Frontal cortex (tissue), 4 donors: ENCODE results near the gene CCDC141. TPM values are rescaled to one million over a fixed set of nuclear protein-coding genes. Genes with fewer than 3 reads are reported as not detected.

Experiments
- DNase-seq, 2 donors: peaks; one replicate each; pipeline ENCODE4 v3.0.0; 2012; ENCODE audit warnings: low spot score in 2 of 2
- FAIRE-seq: peaks from 2 replicates; lab custom pipeline; 2012; peaks lifted over from hg19 to GRCh38; lab: Jason Lieb, UNC
- total RNA-seq: library from RNA; depleted of rRNA; stranded (reverse); fragments of >200 nt; gene quantifications from one replicate; pipeline ENCODE4 v1.2.3, GENCODE V29; 2014
- donor health status: control.
- donor health status: control.
- donor health status: control.

The CCDC141 gene
- total RNA-seq, 1 donor from 2014 or later: 1.2 TPM

DNA sequence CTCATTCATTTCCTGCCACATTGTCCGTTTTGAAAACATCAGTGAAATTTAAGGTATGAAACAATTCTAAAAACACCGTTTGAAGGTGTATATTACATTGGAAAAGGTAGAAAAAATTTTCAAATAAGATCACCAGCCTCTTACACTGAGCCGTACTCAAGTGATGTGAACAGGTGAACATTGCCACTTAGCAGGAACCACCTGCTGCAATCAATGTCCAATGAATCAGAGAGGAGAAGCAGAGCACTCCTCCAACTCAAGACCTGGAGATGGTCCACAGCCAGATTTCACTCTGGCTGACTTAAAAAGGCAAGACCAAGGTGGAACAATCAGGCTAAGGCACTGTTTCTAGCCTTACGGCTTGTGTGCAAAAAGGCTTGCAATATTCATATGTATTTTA, 132.4 kb downstream of the CCDC141 start:
- FAIRE-seq: no peak
- no peak for DNase-seq

- no peak for FAIRE-seq
- no peak for DNase-seq
Measured at GRCh38 chr2:178915423-178916173, 134.3 kb downstream of the CCDC141 start.

DNA sequence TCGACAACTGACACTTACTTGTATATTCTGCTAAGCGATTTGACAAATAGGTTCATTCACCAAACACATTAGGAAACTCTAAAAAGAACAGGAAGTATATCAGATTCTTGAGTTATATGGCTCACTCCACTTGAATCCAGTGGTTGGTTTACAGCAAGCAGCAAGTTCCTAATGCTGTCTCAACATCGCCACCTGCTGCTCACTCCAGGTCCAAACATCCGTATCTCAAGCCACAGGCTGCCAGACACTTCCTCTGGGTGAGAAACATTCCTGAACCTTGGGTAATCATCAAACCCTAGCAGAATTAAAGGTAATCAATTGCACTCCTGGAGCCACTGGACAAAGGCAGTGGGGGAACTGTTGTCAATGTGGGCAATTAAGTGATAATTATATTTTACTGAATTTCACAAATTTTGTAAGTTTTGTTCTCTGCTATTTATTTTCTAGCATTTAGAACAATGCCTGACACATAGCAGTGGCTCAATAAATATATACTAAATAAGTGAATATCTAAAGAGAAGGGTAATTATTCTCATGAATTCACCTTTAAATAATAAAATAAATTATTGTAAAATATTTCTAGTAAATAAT, 135.6 kb downstream of the CCDC141 start:
- peak; percentile 19 for FAIRE-seq
- DNase-seq: peak; percentile 14 to 35

- FAIRE-seq: no peak
Measured at GRCh38 chr2:178913049-178913441, 136.9 kb downstream of the CCDC141 start.

GRCh38 chr2:178912416-178913048, 137.4 kb downstream of the CCDC141 start:
- no peak for FAIRE-seq
- DNase-seq: no peak

More at GRCh38 chr2:178913049-178913441, 136.9 kb downstream of the CCDC141 start:
- DNase-seq: no peak

DNA sequence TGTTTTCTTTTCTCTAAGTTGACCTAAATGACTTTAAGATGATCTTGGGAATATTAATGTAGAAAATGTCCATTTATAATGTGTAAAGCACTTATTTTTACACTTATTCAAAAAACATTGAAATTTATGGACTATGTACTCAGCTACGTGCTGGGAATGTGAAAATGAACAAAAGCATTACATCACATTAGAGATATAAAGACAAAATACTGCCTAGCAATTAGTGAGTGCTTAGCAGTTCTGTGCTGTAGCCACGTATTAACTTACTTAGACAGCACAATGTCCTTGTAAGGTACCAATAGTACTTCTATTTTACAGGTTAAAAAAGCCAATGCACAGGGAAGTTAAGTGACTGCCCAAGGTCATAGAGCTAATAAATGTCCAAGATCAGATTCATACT, 138.9 kb downstream of the CCDC141 start:
- DNase-seq (no peak), FAIRE-seq (no peak)

DNA sequence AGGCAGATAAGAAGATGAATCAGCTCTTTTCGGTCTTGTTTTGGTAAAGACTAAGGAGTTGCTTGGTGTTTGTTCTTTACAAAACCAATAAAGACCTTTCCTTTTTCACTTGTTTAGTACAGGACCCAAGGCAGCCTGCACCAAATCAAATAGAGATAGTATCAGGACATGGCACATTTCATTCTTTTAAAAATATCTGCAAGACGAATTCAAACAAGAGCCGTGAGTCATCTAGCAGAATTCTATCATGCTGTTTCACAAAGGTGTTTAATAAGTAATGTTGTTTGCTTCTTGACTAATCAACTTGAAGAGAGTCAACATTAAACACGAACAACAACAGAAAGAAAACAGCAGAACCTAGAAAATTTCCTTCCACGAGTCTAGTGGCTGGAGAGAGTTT, 139.9 kb downstream of the CCDC141 start:
- DNase-seq (no peak), FAIRE-seq (no peak)

DNA sequence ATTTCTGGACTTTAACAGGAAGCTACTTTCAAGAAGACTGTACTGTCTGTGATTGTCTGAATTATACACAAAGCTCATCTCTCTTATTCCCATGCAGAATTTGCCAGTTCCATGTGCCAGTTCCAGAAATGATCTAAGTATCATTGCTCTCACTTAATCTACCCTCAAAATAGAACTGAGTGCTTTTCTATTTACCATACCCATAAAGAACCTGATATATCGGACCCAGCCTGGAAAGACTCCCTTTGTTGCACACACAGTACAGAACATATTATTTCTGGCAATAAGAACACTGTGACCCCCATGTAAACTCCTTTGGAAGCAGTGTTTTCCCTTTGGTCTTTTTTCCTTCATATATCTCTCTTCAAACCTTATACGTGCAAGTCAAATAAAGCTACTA, 140.4 kb downstream of the CCDC141 start:
- no peak for DNase-seq
- no peak for FAIRE-seq

DNA sequence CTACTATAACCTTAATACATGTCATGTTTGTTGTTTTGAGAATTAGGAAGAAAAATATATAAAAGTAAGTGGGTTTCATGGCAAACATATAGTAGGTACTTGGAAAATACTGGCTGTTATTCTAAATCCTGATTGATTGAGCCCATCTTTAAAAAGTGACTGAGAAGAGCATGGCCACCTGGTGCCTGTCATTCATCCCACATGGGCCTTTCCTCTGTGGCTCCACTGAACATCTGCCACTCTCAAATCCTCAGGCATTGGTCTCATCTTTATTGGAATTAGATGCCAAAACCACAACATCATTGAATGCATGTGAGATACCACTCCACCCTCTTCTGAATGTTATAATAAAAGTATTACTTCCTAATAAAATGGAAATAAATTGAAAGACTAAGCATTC, 141.1 kb downstream of the CCDC141 start:
- FAIRE-seq: no peak

DNA sequence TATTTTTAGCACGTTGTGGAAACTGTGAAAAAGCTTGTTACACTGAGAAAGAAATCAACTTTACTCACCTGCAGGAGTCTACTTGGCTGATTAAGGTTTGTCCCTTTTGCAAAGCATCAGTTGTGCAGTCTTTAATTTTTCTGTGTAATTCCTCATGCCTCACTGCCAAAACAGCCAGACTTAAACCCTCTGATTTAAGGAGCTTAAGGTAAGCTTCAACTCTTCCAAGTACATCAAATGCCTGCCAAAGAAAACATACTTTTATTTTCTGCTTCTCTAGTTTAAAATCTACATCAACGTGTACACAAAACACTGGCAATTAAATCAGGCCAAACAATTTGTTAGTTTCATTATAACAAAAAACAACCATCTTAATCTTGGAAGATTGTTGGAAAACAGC, 144.7 kb downstream of the CCDC141 start:
- FAIRE-seq (no peak), DNase-seq (no peak)

More for the DNA sequence above, 141.1 kb downstream of the CCDC141 start:
- no peak for DNase-seq

- FAIRE-seq: no peak
- DNase-seq: no peak
Measured at GRCh38 chr2:178899656-178900055, 150.3 kb downstream of the CCDC141 start.

DNA sequence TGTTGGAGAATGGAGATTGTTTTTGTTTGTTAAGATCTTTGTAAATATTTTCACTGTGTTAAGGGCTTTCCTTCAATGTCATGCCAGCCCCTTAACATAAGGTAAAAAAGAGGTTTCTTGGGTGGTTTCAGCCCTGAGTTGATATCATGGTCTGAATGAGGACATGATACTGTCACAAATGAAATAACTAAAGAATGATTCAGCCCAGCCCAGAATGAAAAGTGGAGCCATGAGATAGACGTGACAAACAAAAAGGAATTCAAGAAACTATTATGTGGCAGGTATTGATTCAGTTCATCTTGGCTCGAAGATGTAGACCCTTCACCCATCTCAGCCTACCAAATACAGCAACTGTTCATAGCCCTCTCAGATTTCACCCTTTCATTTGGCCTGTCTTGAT, 154.1 kb downstream of the CCDC141 start:
- FAIRE-seq (no peak), DNase-seq (no peak)

DNA sequence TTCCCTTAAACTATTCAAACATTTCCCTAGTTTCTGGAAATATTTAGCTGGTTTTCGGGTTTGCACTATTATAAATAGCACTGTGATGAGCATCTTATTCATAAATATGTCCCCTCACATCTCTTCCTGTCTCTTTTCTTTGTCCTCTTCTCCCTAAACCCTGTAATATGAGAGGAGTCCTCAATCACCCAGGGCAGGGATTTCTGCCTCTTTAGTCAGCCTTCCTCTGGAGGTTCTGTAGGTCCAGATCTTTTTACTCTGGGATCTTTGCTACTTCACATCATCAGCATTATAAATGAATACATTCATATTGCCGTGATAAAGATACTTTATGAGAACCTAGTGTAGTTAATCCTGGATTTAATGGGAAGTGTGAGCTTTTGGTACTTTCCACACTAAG, 154.8 kb downstream of the CCDC141 start:
- FAIRE-seq (no peak), DNase-seq (no peak)

GRCh38 chr2:178892751-178893625, 156.9 kb downstream of the CCDC141 start:
- no peak for FAIRE-seq

GRCh38 chr2:178891959-178892485, 157.9 kb downstream of the CCDC141 start:
- no peak for FAIRE-seq
- no peak for DNase-seq

More at GRCh38 chr2:178892751-178893625, 156.9 kb downstream of the CCDC141 start:
- no peak for DNase-seq

DNA sequence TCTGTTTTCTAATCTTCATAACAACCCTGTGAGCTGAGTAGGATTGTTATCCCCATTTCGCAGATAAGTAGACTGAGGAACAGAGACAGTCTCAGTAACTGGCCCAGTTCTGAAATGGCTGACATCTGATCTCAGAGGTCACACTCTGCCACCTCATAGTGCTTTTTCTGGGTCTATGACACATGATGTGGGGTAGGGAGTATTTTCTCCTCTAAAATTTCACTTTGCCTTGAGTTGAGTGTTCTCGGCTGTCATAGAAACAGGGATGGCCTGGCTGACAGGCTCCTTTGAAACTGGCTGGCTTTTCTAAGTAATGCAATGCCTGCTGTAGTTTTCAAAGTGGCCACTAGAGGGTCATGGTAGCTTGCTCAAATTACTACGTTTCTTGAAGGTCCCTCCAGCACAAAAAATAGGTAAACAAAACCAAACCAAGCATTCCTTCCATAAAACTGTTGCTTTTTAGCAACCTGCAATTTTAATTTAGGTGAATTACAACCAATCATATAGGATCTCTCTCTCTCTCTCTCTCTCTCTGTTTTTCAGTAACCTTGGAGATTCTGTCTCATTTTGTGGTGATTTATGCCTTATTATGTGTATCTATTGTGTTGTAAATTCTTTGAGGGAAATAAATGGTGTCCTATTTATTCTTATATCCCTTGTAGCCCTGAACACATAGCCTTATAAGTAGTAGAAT, 158.5 kb downstream of the CCDC141 start:
- FAIRE-seq: peak; percentile 34
- DNase-seq: peak; percentile 2 to 13

GRCh38 chr2:178886006-178886405, 163.9 kb downstream of the CCDC141 start:
- DNase-seq: no peak
- no peak for FAIRE-seq

DNA sequence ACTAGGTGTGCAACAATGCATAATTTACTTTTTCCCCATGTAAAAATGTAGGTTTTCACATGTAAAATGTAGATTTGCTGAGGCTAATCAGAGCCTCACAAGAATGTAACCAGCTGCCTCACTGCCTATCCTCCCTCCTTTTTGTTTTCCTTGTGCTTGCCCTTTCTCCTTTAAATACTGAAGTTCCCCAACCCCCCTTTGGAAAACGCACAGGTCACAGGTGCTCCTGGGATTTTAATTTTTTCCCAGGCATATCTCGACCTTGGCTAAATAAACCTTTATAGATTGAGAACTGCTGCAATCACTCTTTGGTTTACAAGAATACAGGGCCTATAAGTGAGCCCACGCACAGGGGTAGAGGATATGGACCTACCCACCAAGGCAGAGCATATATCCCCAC, 165.5 kb downstream of the CCDC141 start:
- DNase-seq (no peak), FAIRE-seq (no peak)

DNA sequence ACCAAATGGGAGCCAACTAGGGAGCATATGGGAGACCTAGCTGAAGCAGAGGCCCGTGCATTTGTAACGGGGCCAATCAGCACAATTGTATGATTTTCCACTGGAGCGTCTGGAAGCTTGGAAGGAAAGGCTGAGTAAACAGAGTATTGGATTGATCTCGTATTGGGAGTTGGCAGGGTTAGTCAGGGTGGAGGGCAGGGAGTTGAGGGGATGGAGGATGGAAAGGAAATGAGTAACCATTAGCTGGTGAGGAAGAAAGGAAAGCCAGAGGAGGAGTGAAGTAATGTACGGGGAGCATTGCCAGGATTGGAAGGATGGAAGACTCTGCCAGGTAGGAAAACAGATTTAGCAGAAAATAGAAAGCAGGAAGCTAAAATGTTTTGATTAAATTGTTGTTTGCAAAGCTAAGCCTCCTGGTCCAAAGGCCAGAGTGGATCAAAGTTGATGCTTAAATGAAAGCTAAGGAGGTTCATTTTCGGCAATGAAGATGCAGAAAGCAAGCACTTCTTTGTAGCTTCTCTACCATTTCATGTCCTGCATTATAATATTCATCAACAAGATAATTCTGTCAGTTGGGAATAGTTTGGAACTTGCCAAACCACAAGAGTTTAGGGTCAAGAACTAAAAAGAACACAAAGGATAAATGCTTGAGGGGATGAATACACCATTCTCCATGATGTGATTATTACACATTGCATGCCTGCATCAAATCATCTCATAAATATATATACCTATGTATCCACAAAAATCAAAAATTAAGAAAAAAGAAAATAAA, 167.1 kb downstream of the CCDC141 start:
- DNase-seq (no peak), FAIRE-seq (no peak)
